SK-N-SH treated with all-trans-retinoic acid at 6 μM for 48 hours (cell line): ENCODE data around the gene GLYAT.

Source experiments
- ATAC-seq: fragments of 200-7000 bp; cut with Tn5 transposase; 3 replicates; pipeline ENCODE4 v1.9.1; 2020; ENCODE audit warnings: mild to moderate bottlenecking, moderate library complexity
- ARNTL ChIP-seq: fragments of 450-650 bp; formaldehyde crosslinking; IDR thresholded peaks from 2 replicates; pipeline ENCODE4 v1.5.0; 2020; ENCODE audit warnings: low read depth, mild to moderate bottlenecking, moderate library complexity, borderline replicate concordance
- CSDC2 ChIP-seq: fragments of 250-450 bp; sonication (Bioruptor Pico); IDR thresholded peaks from 2 replicates; pipeline ENCODE4 v1.5.0; 2020; ENCODE audit warnings: mild to moderate bottlenecking, moderate library complexity
- ESRRG ChIP-seq: fragments of 250-450 bp; sonication (Bioruptor Pico); IDR thresholded peaks from 2 replicates; pipeline ENCODE4 v1.6.1; 2021; ENCODE audit warnings: mild to moderate bottlenecking
- GLIS3 ChIP-seq: fragments of 250-450 bp; sonication (Bioruptor Pico); IDR thresholded peaks from 2 replicates; pipeline ENCODE4 v1.5.0; 2020; ENCODE audit warnings: mild to moderate bottlenecking, moderate library complexity
- ISL1 ChIP-seq: fragments of 250-450 bp; sonication (Bioruptor Pico); IDR thresholded peaks from 2 replicates; pipeline ENCODE4 v2.1.2; 2022; ENCODE audit warnings: mild to moderate bottlenecking, moderate library complexity
- OSR1 ChIP-seq: fragments of 250-450 bp; sonication (Bioruptor Pico); IDR thresholded peaks from 2 replicates; pipeline ENCODE4 v1.8.0; 2022; ENCODE audit warnings: moderate library complexity, mild to moderate bottlenecking, inconsistent platforms
- PPARA ChIP-seq: fragments of 250-450 bp; sonication (Bioruptor Pico); IDR thresholded peaks from 2 replicates; pipeline ENCODE4 v1.5.0; 2020; ENCODE audit warnings: mild to moderate bottlenecking, borderline replicate concordance
- RARB ChIP-seq: fragments of 250-450 bp; sonication (Bioruptor Pico); IDR thresholded peaks from 2 replicates; pipeline ENCODE4 v1.8.0; 2021; ENCODE audit warnings: mild to moderate bottlenecking, moderate library complexity
- SNAI2 ChIP-seq: fragments of 250-450 bp; sonication (Bioruptor Pico); IDR thresholded peaks from 2 replicates; pipeline ENCODE4 v1.5.0; 2020; ENCODE audit warnings: mild to moderate bottlenecking, moderate library complexity
- TCF4 ChIP-seq: fragments of 250-450 bp; sonication (Bioruptor Pico); IDR thresholded peaks from 2 replicates; pipeline ENCODE4 v1.8.0; 2021; ENCODE audit warnings: mild to moderate bottlenecking, moderate library complexity, borderline replicate concordance
- TOX ChIP-seq: fragments of 250-450 bp; sonication (Bioruptor Pico); IDR thresholded peaks from 2 replicates; pipeline ENCODE4 v1.8.0; 2021; ENCODE audit warnings: mild to moderate bottlenecking, moderate library complexity, borderline replicate concordance
- ZC3H10 ChIP-seq: fragments of 250-450 bp; sonication (Bioruptor Pico); IDR thresholded peaks from 2 replicates; pipeline ENCODE4 v1.5.1; 2021; ENCODE audit warnings: mild to moderate bottlenecking, moderate library complexity
- ZFP30 ChIP-seq: fragments of 450-650 bp; formaldehyde crosslinking; IDR thresholded peaks from 2 replicates; pipeline ENCODE4 v1.5.0; 2022; ENCODE audit warnings: mild to moderate bottlenecking, moderate library complexity
- ZNF565 ChIP-seq: fragments of 450-650 bp; formaldehyde crosslinking; conservative IDR thresholded peaks from 2 replicates; pipeline ENCODE4 v1.5.0; 2020; ENCODE audit warnings: low read depth, mild to moderate bottlenecking, moderate library complexity
- ZNF70 ChIP-seq: fragments of 450-650 bp; formaldehyde crosslinking; IDR thresholded peaks from 2 replicates; pipeline ENCODE4 v1.5.0; 2020; ENCODE audit warnings: mild to moderate bottlenecking, moderate library complexity
- ZNF8 ChIP-seq: fragments of 450-650 bp; formaldehyde crosslinking; IDR thresholded peaks from 2 replicates; pipeline ENCODE4 v1.5.0; 2020; ENCODE audit warnings: mild to moderate bottlenecking, moderate library complexity
- TF ChIP-seq, protein P1 (sequence below): fragments of 250-450 bp; sonication (Bioruptor Pico); IDR thresholded peaks from 2 replicates; pipeline ENCODE4 v1.5.1; 2020; ENCODE audit warnings: low read depth, mild to moderate bottlenecking, moderate library complexity
- TF ChIP-seq, protein P2 (sequence below): fragments of 250-450 bp; sonication (Bioruptor Pico); IDR thresholded peaks from 2 replicates; pipeline ENCODE4 v1.8.0; 2021; ENCODE audit warnings: low read depth, mild to moderate bottlenecking, moderate library complexity, borderline replicate concordance
- TF ChIP-seq, protein P3 (sequence below): fragments of 250-450 bp; sonication (Bioruptor Pico); IDR thresholded peaks from 2 replicates; pipeline ENCODE4 v1.5.0; 2020; ENCODE audit warnings: mild to moderate bottlenecking, moderate library complexity
- TF ChIP-seq, protein P4 (sequence below): fragments of 250-450 bp; sonication (Bioruptor Pico); IDR thresholded peaks from 2 replicates; pipeline ENCODE4 v1.8.0; 2020; ENCODE audit warnings: mild to moderate bottlenecking, moderate library complexity, borderline replicate concordance
- TF ChIP-seq, protein P5 (sequence below): fragments of 250-450 bp; sonication (Bioruptor Pico); IDR thresholded peaks from 2 replicates; pipeline ENCODE4 v1.5.1; 2021; ENCODE audit warnings: mild to moderate bottlenecking, moderate library complexity

GLYAT gene, protein sequence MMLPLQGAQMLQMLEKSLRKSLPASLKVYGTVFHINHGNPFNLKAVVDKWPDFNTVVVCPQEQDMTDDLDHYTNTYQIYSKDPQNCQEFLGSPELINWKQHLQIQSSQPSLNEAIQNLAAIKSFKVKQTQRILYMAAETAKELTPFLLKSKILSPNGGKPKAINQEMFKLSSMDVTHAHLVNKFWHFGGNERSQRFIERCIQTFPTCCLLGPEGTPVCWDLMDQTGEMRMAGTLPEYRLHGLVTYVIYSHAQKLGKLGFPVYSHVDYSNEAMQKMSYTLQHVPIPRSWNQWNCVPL

DNA sequence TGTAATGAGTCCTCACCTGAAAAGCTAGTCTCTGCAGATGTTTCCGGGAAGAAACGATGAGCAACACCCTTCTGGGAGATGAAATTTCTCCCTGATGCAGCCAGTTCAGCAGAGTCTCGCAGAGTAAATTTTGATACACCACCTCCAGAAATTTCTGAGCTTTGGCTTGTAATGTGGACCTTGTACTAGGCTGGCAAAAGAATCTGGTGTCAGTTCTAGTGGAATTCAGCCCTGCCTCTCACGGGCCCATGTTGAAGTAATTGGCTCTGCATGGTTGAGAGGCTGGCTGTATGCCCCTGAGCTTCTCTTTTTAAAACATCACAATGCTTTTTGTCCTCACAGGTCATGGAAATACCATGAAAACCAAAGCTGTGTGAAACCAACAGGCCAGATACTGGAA is at the start of gene GLYAT:
Gene GLYAT (minus strand): TSS at position 125 of the 400 bp plus-strand sequence. CDS start 7,447 bp downstream, outside the sequence.
- no peak for ATAC-seq
- TF ChIP-seq RARB (CRISPR knock-in tag) (no peak), ZC3H10 (CRISPR knock-in tag) (no peak), ZNF8 (CRISPR knock-in tag) (no peak), CSDC2 (no peak), TOX (no peak), ARNTL (CRISPR knock-in tag) (no peak), ZNF70 (no peak), ZFP30 (CRISPR knock-in tag) (no peak), SNAI2 (CRISPR knock-in tag) (no peak), GLIS3 (CRISPR knock-in tag) (no peak), ISL1 (CRISPR knock-in tag) (no peak), ESRRG (CRISPR knock-in tag) (no peak), OSR1 (CRISPR knock-in tag) (no peak), TCF4 (no peak)
- TF ChIP-seq, protein P1, sequence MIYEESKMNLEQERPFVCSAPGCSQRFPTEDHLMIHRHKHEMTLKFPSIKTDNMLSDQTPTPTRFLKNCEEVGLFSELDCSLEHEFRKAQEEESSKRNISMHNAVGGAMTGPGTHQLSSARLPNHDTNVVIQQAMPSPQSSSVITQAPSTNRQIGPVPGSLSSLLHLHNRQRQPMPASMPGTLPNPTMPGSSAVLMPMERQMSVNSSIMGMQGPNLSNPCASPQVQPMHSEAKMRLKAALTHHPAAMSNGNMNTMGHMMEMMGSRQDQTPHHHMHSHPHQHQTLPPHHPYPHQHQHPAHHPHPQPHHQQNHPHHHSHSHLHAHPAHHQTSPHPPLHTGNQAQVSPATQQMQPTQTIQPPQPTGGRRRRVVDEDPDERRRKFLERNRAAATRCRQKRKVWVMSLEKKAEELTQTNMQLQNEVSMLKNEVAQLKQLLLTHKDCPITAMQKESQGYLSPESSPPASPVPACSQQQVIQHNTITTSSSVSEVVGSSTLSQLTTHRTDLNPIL, result no peak
- TF ChIP-seq, protein P2, sequence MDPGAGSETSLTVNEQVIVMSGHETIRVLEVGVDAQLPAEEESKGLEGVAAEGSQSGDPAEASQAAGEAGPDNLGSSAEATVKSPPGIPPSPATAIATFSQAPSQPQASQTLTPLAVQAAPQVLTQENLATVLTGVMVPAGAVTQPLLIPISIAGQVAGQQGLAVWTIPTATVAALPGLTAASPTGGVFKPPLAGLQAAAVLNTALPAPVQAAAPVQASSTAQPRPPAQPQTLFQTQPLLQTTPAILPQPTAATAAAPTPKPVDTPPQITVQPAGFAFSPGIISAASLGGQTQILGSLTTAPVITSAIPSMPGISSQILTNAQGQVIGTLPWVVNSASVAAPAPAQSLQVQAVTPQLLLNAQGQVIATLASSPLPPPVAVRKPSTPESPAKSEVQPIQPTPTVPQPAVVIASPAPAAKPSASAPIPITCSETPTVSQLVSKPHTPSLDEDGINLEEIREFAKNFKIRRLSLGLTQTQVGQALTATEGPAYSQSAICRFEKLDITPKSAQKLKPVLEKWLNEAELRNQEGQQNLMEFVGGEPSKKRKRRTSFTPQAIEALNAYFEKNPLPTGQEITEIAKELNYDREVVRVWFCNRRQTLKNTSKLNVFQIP (CRISPR knock-in tag), result no peak
- TF ChIP-seq, protein P3, sequence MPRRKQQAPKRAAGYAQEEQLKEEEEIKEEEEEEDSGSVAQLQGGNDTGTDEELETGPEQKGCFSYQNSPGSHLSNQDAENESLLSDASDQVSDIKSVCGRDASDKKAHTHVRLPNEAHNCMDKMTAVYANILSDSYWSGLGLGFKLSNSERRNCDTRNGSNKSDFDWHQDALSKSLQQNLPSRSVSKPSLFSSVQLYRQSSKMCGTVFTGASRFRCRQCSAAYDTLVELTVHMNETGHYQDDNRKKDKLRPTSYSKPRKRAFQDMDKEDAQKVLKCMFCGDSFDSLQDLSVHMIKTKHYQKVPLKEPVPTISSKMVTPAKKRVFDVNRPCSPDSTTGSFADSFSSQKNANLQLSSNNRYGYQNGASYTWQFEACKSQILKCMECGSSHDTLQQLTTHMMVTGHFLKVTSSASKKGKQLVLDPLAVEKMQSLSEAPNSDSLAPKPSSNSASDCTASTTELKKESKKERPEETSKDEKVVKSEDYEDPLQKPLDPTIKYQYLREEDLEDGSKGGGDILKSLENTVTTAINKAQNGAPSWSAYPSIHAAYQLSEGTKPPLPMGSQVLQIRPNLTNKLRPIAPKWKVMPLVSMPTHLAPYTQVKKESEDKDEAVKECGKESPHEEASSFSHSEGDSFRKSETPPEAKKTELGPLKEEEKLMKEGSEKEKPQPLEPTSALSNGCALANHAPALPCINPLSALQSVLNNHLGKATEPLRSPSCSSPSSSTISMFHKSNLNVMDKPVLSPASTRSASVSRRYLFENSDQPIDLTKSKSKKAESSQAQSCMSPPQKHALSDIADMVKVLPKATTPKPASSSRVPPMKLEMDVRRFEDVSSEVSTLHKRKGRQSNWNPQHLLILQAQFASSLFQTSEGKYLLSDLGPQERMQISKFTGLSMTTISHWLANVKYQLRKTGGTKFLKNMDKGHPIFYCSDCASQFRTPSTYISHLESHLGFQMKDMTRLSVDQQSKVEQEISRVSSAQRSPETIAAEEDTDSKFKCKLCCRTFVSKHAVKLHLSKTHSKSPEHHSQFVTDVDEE (CRISPR knock-in tag), result no peak
- TF ChIP-seq, protein P4, sequence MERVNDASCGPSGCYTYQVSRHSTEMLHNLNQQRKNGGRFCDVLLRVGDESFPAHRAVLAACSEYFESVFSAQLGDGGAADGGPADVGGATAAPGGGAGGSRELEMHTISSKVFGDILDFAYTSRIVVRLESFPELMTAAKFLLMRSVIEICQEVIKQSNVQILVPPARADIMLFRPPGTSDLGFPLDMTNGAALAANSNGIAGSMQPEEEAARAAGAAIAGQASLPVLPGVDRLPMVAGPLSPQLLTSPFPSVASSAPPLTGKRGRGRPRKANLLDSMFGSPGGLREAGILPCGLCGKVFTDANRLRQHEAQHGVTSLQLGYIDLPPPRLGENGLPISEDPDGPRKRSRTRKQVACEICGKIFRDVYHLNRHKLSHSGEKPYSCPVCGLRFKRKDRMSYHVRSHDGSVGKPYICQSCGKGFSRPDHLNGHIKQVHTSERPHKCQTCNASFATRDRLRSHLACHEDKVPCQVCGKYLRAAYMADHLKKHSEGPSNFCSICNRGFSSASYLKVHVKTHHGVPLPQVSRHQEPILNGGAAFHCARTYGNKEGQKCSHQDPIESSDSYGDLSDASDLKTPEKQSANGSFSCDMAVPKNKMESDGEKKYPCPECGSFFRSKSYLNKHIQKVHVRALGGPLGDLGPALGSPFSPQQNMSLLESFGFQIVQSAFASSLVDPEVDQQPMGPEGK, result no peak

DNA sequence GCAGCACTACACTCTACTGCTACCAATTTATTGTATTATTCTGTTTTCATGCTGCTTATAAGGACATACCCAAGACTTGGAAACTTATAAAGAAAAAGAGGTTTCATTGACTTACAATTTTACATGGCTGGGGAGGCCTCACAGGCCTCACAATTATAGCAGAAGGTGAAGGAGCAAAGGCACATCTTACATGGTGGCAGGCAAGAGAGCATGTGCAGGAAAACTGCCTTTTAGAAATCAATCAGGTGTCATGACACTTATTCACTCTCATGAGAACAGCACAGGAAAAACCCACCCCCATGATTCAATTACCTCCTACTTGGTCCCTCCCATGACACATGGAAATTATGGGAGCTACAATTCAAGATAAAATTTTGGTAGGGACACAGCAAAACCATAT is 49.6 kb upstream of the GLYAT start:
- TF ChIP-seq SNAI2 (CRISPR knock-in tag) (no peak), TOX (no peak)

DNA sequence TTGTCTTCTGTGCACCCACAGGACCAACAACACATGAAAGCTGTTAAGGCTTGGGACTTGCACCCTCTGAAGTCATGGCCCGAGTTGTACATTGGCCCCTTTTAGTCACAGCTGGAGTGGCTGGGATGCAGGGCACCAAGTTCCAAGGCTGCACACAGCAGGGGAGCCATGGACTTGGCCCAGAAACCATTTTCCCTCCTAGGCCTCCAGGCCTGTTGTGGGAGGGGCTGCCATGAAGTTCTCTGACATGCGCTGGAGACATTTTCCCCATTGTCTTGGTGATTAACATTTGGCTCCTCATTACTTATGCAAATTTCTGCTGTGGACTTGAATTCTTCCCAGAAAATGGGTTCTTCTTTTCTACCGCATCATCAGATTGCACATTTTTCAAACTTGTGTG is 48.8 kb upstream of the GLYAT start:
- TF ChIP-seq ZNF8 (CRISPR knock-in tag) (no peak), SNAI2 (CRISPR knock-in tag) (no peak), ISL1 (CRISPR knock-in tag) (no peak), ARNTL (CRISPR knock-in tag) (no peak), ZNF70 (no peak), ZC3H10 (CRISPR knock-in tag) (no peak), ZNF565 (CRISPR knock-in tag) (no peak), TCF4 (no peak), PPARA (CRISPR knock-in tag) (no peak), ZFP30 (CRISPR knock-in tag) (no peak)
- TF ChIP-seq, protein P5, sequence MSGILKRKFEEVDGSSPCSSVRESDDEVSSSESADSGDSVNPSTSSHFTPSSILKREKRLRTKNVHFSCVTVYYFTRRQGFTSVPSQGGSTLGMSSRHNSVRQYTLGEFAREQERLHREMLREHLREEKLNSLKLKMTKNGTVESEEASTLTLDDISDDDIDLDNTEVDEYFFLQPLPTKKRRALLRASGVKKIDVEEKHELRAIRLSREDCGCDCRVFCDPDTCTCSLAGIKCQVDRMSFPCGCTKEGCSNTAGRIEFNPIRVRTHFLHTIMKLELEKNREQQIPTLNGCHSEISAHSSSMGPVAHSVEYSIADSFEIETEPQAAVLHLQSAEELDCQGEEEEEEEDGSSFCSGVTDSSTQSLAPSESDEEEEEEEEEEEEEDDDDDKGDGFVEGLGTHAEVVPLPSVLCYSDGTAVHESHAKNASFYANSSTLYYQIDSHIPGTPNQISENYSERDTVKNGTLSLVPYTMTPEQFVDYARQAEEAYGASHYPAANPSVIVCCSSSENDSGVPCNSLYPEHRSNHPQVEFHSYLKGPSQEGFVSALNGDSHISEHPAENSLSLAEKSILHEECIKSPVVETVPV, result no peak
- TF ChIP-seq, protein P4, result no peak
- TF ChIP-seq, protein P1, result no peak
- TF ChIP-seq, protein P2 (CRISPR knock-in tag), result no peak
- TF ChIP-seq, all 23 proteins: peak for 0
- no peak for ATAC-seq

More for the DNA sequence above, 49.6 kb upstream of the GLYAT start:
- no peak for ATAC-seq
